GM12878 (cell line): Measurements from ENCODE around the gene THAP9. TPM values are rescaled to one million over a fixed set of nuclear protein-coding genes. Genes with fewer than 3 reads are reported as not detected.

Experiments
- CBX3 ChIP-seq: fragments of 200-600 bp; sonication (generic); IDR thresholded peaks from 2 replicates; pipeline ENCODE4 v1.6.1; 2016; ENCODE audit warnings: low read depth, borderline replicate concordance
- ETV6 ChIP-seq, 2 experiments: fragments of 450-650 bp in 1 of 2; IDR thresholded peaks in 1 of 2; conservative IDR thresholded peaks in 1 of 2; 2 replicates each; pipeline ENCODE4 v1.6.1; 2014; ENCODE audit warnings: antibody characterized with exemption in 1 of 2, borderline replicate concordance in 1 of 2, low read depth in 1 of 2, mild to moderate bottlenecking in 1 of 2, moderate library complexity in 1 of 2
- MEF2A ChIP-seq: IDR thresholded peaks from 2 replicates; pipeline ENCODE4 v1.6.1; 2011; ENCODE audit warnings: low read depth, mild to moderate bottlenecking, low read length, moderate library complexity; ENCODE audit not compliant: insufficient read depth
- MYC ChIP-seq: IDR thresholded peaks from 2 replicates; pipeline ENCODE4 v1.6.1; 2011; ENCODE audit warnings: mild to moderate bottlenecking, low read length, moderate library complexity, inconsistent platforms; ENCODE audit not compliant: insufficient read depth, insufficient replicate concordance, insufficient read length, severe bottlenecking
- PAX5 ChIP-seq: IDR thresholded peaks from 2 replicates; pipeline ENCODE4 v1.6.1; 2011; ENCODE audit warnings: low read depth, low read length, borderline replicate concordance
- polyA plus RNA-seq, 11 experiments: library from polyadenylated mRNA; depleted of rRNA in 4 of 11; unstranded in 6 of 11; stranded (reverse) in 5 of 11; fragments of >200 nt; fragmentation: Nextera tagmentation in 4 of 11; fragmentation: Illumina TruSeq in 1 of 11; extraction: Ambion mirVana in 4 of 11; extraction: Trizol in 1 of 11; gene quantifications; 1 replicate in 1 of 11; 2 replicates in 10 of 11; pipeline versions ENCODE4 v1.2.1 to v1.2.3, GENCODE V29; 2011 to 2016; ENCODE audit warnings: inconsistent platforms in 2 of 11, missing spikeins in 2 of 11, low read depth in 1 of 11
- total RNA-seq, 4 experiments: library from RNA; depleted of rRNA in 3 of 4; stranded (reverse); fragments of >200 nt in 3 of 4; fragmentation: Illumina TruSeq in 1 of 4; extraction: Trizol in 1 of 4; gene quantifications; 2 replicates each; pipeline versions ENCODE4 v1.2.1 to v1.2.3, GENCODE V29; 2013 to 2021
- TF ChIP-seq, protein P1 (sequence below): fragments of 450-650 bp; IDR thresholded peaks from 2 replicates; pipeline ENCODE4 v1.6.1; 2016; ENCODE audit warnings: mild to moderate bottlenecking, moderate library complexity, borderline replicate concordance

THAP9 gene
- total and polyA plus RNA-seq, 10 of the 15 experiments (the other 5 are each of a cell fraction or from before 2014, with no cell fraction given) = 2.1 to 4.9 (median 3.3) TPM

GRCh38 chr4:82901183-82901718 is 716 bp downstream of the THAP9 start (continued):
- TF ChIP-seq, protein P1, sequence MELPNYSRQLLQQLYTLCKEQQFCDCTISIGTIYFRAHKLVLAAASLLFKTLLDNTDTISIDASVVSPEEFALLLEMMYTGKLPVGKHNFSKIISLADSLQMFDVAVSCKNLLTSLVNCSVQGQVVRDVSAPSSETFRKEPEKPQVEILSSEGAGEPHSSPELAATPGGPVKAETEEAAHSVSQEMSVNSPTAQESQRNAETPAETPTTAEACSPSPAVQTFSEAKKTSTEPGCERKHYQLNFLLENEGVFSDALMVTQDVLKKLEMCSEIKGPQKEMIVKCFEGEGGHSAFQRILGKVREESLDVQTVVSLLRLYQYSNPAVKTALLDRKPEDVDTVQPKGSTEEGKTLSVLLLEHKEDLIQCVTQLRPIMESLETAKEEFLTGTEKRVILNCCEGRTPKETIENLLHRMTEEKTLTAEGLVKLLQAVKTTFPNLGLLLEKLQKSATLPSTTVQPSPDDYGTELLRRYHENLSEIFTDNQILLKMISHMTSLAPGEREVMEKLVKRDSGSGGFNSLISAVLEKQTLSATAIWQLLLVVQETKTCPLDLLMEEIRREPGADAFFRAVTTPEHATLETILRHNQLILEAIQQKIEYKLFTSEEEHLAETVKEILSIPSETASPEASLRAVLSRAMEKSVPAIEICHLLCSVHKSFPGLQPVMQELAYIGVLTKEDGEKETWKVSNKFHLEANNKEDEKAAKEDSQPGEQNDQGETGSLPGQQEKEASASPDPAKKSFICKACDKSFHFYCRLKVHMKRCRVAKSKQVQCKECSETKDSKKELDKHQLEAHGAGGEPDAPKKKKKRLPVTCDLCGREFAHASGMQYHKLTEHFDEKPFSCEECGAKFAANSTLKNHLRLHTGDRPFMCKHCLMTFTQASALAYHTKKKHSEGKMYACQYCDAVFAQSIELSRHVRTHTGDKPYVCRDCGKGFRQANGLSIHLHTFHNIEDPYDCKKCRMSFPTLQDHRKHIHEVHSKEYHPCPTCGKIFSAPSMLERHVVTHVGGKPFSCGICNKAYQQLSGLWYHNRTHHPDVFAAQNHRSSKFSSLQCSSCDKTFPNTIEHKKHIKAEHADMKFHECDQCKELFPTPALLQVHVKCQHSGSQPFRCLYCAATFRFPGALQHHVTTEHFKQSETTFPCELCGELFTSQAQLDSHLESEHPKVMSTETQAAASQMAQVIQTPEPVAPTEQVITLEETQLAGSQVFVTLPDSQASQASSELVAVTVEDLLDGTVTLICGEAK = peak; percentile 59; the same call in 1 of the 2 replicates
- TF ChIP-seq CBX3 = no peak
- 0 out of 2 replicates have a peak, but pooled peaks have one; percentile 1 for TF ChIP-seq PAX5
- TF ChIP-seq MEF2A = 0 out of 2 replicates have a peak, but pooled peaks have one; percentile 0
- TF ChIP-seq MYC = no peak
- 0 out of 4 replicates have a peak, but pooled peaks of 1 of the 2 experiments have one; percentile 1 for TF ChIP-seq ETV6 (conservative IDR thresholded peaks at IDR 0.05 in 1 of 2, IDR thresholded peaks at IDR 0.05 in 1 of 2; ENCODE audit: borderline replicate concordance in 1 of 2, low read depth in 1 of 2)
